SIG-M5 (cell line): ENCODE results near the gene MRTFB.

Experiments
- DNase-seq: peaks from one replicate; lab custom pipeline; 2025; lab: John Stamatoyannopoulos, UW

The MRTFB gene

GRCh38 chr16:14238756-14239155, 167.6 kb downstream of the MRTFB start:
- DNase-seq, result no peak

GRCh38 chr16:14239791-14240190, 168.7 kb downstream of the MRTFB start:
- no peak for DNase-seq

- no peak for DNase-seq
Measured at GRCh38 chr16:14240219-14240843, 169.2 kb downstream of the MRTFB start.

GRCh38 chr16:14240964-14241363, 169.8 kb downstream of the MRTFB start:
- no peak for DNase-seq

GRCh38 chr16:14241631-14242030, 170.5 kb downstream of the MRTFB start:
- no peak for DNase-seq

- no peak for DNase-seq
Measured at GRCh38 chr16:14242769-14243168, 171.7 kb downstream of the MRTFB start.

- no peak for DNase-seq
Measured at GRCh38 chr16:14244196-14245010, 173.3 kb downstream of the MRTFB start.

- no peak for DNase-seq
Measured at GRCh38 chr16:14248791-14249190, 177.7 kb downstream of the MRTFB start.

GRCh38 chr16:14249291-14250032, 178.3 kb downstream of the MRTFB start:
- no peak for DNase-seq

GRCh38 chr16:14251419-14251818, 180.3 kb downstream of the MRTFB start:
- no peak for DNase-seq

- DNase-seq, result no peak
Measured at GRCh38 chr16:14252860-14253259, 181.7 kb downstream of the MRTFB start.

- no peak for DNase-seq
Measured at GRCh38 chr16:14263011-14263410, 191.9 kb downstream of the MRTFB start.

GRCh38 chr16:14263769-14264168, 192.7 kb downstream of the MRTFB start:
- DNase-seq, result no peak

GRCh38 chr16:14264327-14264943, 193.3 kb downstream of the MRTFB start:
- DNase-seq, result no peak

GRCh38 chr16:14268073-14268472, 197.0 kb downstream of the MRTFB start:
- no peak for DNase-seq

GRCh38 chr16:14275934-14276333, 204.8 kb downstream of the MRTFB start:
- DNase-seq, result no peak

GRCh38 chr16:14278749-14279148, 207.6 kb downstream of the MRTFB start:
- DNase-seq, result no peak

- DNase-seq, result no peak
Measured at GRCh38 chr16:14280541-14280940, 209.4 kb downstream of the MRTFB start.

GRCh38 chr16:14283786-14284185, 212.7 kb downstream of the MRTFB start:
- no peak for DNase-seq

- no peak for DNase-seq
Measured at GRCh38 chr16:14284371-14284770, 213.3 kb downstream of the MRTFB start.

- DNase-seq, result no peak
Measured at GRCh38 chr16:14284930-14285512, 213.9 kb downstream of the MRTFB start.
